Measurements from ENCODE around the gene FGFR1OP2.
"Not testable (repeated sequence)": the region's sequence is repeated elsewhere in the genome, so short reads cannot be mapped to it uniquely, and the experiment has no call there.

The FGFR1OP2 gene

DNA sequence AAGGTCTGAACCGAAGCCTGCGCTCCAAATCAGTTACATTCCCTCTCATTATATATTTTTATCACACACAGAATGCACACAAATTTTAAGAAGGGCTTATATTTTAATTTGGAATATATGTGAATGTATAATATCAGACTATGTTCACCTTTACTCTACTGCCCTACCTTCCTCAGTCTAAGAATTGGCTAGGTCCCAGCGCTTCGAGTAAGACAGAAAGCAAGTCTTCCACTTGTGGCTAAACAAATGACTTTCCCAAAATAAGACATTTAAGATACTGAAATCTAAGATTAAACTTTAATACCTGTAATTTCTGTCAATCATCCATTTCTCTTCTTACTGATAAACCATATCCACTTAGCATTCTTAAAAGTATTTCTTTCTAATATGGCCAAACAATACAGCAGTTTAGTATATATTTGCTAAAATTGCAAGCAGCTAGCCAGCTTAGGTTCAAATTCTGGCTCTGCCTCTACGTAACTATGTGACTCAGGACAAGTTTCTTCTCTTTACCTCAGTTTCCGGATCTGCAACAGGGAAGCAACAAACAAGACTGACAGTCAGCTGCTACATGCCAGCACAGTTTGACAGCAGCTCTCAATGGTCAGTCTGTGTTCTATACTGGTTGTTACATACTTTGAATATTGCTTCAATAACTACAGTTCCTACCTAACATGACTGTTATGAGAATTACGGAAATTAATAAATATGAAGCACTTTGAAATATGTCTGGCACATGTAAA lies 2.5 kb upstream of the FGFR1OP2 start:
- DNase-seq (ENCODE audit: low spot score) = no peak
- Mint-ChIP-seq H3K36me3 (ENCODE audit: low read depth) (peaks cover 51% of the 10 kb centered on the region), H3K4me3 (peak overlapping the region; percentile 99), H3K9me3 (no peaks in the 10 kb centered on the region), H3K4me1 (ENCODE audit: low read depth) (peaks cover 51% of the 10 kb centered on the region), H3K27me3 (ENCODE audit: low read depth) (no peaks in the 10 kb centered on the region), H3K27ac (peak overlapping the region; percentile 94)

DNA sequence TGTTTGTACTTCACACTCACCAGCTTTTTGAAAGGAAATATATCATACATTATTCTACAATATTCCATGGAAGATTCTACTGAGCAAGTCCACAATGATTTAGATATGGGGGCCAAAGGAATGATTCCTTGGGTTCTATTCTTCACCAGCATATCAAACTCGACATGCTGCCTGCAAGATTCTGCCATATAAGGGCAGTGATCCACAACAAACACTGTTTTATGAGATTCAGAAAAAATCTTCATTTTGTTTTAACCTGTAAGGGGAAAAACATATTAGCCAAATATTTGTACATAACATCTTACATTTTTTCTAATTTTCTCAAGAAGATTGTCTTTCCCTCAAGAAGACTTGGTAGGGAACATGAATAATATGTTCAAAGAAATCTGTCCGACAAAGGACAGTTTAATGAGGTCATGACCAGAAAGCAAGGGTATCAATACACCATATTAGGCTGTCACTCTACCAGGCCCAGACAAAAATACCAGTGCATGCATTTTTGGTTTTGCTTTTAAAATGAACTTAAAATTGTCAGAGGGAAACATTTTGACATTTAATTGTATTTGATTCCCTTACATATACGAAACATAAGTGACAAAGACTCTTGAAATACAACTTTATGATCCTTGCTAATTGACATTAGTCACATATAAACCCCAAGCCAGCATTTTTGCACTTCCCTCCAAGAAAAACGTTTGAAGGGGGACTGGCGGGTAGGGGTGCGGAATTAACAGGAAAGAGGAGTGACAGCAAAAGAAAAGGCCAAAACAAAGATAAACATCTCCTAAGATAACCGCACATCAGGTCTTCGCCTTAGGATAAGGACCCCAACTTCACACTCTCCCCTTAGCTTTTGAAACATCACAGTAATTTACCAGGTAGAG lies 1.5 kb upstream of the FGFR1OP2 start:
- no peaks in the 10 kb centered on the region for H3K27me3 Mint-ChIP-seq (ENCODE audit: low read depth)
- H3K27ac Mint-ChIP-seq = peak overlapping the region; percentile 94
- peaks cover 52% of the 10 kb centered on the region for H3K4me1 Mint-ChIP-seq (ENCODE audit: low read depth)
- H3K4me3 Mint-ChIP-seq = peak overlapping the region; percentile 99
- H3K9me3 Mint-ChIP-seq = no peaks in the 10 kb centered on the region
- peaks cover 50% of the 10 kb centered on the region for H3K36me3 Mint-ChIP-seq (ENCODE audit: low read depth)
- DNase-seq (ENCODE audit: low spot score) = peak; percentile 30

DNA sequence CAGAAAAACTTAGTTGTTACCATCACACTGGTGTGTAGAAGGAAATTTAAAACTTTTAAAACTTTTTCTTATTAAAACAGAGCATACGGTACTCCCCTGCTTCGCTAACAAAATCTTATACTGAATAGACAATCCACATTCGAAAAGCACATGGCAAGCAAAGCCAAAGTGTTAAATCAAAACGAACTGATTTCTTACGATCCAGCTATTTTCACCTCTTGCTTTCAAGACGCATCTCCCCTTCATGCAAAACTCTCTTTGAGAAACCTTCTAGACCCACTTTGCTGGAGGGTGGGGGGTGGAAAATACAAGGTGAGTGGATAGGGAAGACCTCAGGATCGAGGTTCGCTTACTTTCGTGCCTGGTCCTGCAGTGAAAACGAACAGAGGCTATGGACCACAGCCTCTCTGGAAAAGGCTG lies 817 bp upstream of the FGFR1OP2 start:
- Mint-ChIP-seq H3K4me1 (ENCODE audit: low read depth) (peaks cover 52% of the 10 kb centered on the region), H3K27ac (peak overlapping the region; percentile 94), H3K27me3 (ENCODE audit: low read depth) (no peaks in the 10 kb centered on the region), H3K36me3 (ENCODE audit: low read depth) (peaks cover 47% of the 10 kb centered on the region), H3K4me3 (peak overlapping the region; percentile 99), H3K9me3 (no peaks in the 10 kb centered on the region)
- no peak for DNase-seq (ENCODE audit: low spot score)

DNA sequence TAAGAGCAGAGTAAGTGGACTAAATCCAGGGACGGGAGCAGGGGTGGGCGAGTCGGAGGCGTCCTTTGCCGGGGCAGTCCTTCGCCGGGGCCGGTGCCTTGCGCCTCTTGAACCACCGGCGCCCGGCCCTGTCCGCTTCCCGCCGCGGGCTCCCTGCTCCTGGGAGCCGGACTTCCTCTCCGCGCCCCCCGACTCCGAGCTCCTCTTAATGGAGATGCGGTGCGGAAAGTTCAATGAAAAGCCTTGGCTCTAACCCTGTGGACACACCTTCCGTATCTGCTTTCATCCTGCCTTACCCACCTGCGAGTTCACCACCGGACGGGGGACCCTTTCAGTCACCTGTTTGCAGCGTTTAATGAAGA lies 412 bp downstream of the FGFR1OP2 start:
- Mint-ChIP-seq H3K27me3 (ENCODE audit: low read depth) (no peaks in the 10 kb centered on the region), H3K27ac (peak overlapping the region; percentile 94), H3K4me3 (peak overlapping the region; percentile 99), H3K36me3 (ENCODE audit: low read depth) (peaks cover 46% of the 10 kb centered on the region), H3K4me1 (ENCODE audit: low read depth) (peaks cover 52% of the 10 kb centered on the region), H3K9me3 (no peaks in the 10 kb centered on the region)
- no peak for DNase-seq (ENCODE audit: low spot score)

DNA sequence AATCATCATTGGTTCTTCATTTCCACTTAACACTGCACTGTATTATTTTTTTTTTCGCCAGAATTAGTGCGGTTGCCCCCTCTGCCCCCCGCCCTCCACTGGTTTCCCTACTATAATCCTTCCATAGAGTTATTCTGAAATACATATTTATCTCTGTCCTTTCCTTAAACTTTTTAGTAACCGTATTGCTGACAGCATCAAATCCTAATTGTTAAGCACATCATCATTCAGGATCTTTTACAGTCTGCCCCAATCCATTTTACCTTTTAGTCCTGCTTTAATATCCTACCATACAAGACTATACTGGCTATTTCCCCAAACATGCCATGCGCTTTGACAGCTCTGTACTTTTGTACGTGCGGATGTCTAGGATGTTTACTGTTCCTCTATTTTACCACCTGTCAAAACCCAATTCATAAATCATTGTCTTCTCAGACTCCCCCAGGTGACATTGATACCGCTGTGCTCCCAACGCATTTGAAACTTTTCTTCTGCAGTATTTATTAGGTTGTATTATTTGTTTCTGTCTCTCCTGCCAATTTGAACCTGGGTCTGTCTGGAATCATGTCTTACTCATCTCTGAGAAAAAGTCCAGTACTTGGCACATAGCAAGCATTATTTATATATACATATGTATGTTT lies 1.0 kb downstream of the FGFR1OP2 start:
- H3K4me3 Mint-ChIP-seq = peak overlapping the region; percentile 99
- no peak for DNase-seq (ENCODE audit: low spot score)
- peak overlapping the region; percentile 94 for H3K27ac Mint-ChIP-seq
- peaks cover 55% of the 10 kb centered on the region for H3K4me1 Mint-ChIP-seq (ENCODE audit: low read depth)
- H3K9me3 Mint-ChIP-seq = no peaks in the 10 kb centered on the region
- peaks cover 47% of the 10 kb centered on the region for H3K36me3 Mint-ChIP-seq (ENCODE audit: low read depth)
- H3K27me3 Mint-ChIP-seq (ENCODE audit: low read depth) = no peaks in the 10 kb centered on the region

DNA sequence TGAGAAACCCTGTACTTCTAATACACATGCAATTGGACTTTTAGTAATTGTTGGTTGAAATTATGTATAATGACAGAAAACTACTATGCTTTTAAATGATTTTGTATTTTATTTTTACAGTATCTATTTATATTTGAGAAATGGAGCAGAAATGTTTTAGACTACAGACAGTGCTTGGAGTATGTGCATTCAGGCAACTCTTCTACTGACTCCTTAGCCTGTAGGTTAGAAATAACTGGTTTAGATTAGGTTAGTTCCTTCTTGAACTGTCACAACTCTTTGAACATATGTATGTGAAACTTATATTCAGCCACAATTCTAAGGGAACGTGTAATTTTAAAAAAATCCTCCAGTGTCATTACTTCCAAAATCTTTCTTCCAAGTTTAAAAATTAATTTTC lies 1.7 kb downstream of the FGFR1OP2 start:
- H3K36me3 Mint-ChIP-seq (ENCODE audit: low read depth) = peaks cover 45% of the 10 kb centered on the region
- no peaks in the 10 kb centered on the region for H3K9me3 Mint-ChIP-seq
- no peak for DNase-seq (ENCODE audit: low spot score)
- peak overlapping the region; percentile 99 for H3K4me3 Mint-ChIP-seq
- H3K27me3 Mint-ChIP-seq (ENCODE audit: low read depth) = no peaks in the 10 kb centered on the region
- peaks cover 52% of the 10 kb centered on the region for H3K4me1 Mint-ChIP-seq (ENCODE audit: low read depth)
- H3K27ac Mint-ChIP-seq = peak overlapping the region; percentile 94

DNA sequence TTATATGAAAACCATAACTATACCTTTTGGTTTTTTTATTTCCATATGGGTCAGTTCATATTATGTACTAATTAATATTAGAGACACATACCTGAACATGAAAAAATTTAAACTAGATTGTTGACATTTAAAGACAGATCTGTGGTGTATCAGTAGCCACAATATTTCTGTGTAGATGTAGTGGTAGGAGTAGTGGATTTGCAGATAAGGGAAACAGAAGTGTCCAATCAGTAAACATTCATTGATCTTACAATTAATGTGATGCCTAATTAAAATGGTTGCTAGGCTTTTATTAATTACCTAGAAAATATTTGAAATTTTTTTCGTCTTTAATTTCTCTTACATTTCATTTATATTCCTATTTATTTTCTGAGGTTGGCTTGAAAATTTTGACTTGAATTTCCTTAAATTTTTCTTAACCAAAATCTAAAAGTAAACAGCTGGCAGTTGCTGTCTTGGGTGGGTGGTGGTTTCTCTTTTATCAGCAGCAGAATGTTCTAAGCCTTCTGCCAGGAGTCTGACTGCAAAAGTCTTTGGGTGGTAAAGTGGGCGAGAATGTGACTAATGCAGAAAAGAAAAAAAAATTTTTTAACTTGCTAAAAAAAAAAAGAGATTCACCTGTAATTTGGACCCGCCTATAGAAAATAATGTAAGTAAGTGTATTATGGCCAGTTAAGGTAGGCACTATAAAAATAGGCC lies 2.4 kb downstream of the FGFR1OP2 start:
- no peak for DNase-seq (ENCODE audit: low spot score)
- Mint-ChIP-seq H3K9me3 (no peaks in the 10 kb centered on the region), H3K27me3 (ENCODE audit: low read depth) (no peaks in the 10 kb centered on the region), H3K4me3 (peak overlapping the region; percentile 99), H3K36me3 (ENCODE audit: low read depth) (peaks cover 45% of the 10 kb centered on the region), H3K27ac (peak overlapping the region; percentile 94), H3K4me1 (ENCODE audit: low read depth) (peaks cover 48% of the 10 kb centered on the region)

DNA sequence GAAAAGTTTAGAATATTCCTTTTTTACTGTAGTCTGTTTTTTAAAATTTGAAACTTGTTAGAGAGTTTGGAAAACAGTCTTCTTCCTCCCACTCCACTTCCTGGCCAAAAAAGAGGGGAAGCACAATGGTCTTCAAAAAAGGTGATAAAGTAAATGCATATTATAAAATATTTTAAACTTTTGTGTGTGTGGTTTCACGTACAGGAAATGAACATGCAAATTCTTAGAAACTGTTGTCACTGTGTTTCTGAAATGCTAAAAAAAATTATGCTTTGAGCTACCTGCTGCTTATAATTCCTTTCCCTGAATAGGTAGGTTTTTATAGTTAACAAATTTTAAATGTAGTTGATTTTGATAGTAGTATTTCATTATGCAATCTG lies 2.9 kb downstream of the FGFR1OP2 start:
- peak overlapping the region; percentile 94 for H3K27ac Mint-ChIP-seq
- peaks cover 47% of the 10 kb centered on the region for H3K4me1 Mint-ChIP-seq (ENCODE audit: low read depth)
- H3K27me3 Mint-ChIP-seq (ENCODE audit: low read depth) = no peaks in the 10 kb centered on the region
- peak overlapping the region; percentile 99 for H3K4me3 Mint-ChIP-seq
- no peak for DNase-seq (ENCODE audit: low spot score)
- H3K36me3 Mint-ChIP-seq (ENCODE audit: low read depth) = peaks cover 44% of the 10 kb centered on the region
- peaks cover 4% of the 10 kb centered on the region for H3K9me3 Mint-ChIP-seq

DNA sequence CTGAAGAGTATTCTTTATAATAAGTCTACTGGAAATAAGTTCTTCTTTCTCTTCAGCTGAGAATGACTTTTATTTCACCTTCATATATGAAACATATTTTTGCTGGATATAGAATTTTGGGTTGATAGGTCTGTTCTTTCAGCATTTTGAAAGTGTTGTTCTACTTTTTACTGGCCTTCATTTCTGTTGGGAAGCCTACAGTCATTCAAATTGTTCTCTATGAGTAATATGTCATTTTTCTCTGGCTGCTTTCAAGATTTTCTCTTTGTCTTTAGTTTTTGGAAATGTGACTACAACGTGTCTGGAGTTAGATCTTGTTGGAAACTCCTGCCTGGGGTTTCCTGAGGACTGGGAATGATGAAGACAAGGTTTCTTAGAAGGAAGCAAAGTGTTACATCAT lies 10.0 kb downstream of the FGFR1OP2 start:
- H3K27ac Mint-ChIP-seq = no peak overlapping the region

DNA sequence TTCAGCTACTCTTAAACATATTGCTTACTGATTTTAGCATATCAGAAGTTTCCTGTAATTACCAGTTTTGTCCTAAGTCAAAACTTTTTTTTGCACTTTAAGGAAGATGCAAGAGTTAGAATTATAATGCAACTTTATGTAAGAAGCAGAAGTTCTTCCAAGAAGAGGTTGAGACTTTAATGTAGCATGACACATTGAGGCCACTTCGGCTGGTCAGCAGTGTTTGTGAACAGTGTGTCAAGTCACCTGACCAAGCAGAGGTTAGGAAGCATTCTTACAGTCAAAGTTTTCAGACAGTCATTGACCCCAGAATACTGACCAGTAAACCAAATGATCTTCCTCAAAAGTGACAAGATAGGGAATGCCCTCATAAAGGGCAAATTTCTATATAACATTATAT lies 15.2 kb downstream of the FGFR1OP2 start:
- Mint-ChIP-seq H3K36me3 (ENCODE audit: low read depth) (peaks cover 59% of the 10 kb centered on the region), H3K9me3 (peaks cover 2% of the 10 kb centered on the region), H3K4me1 (ENCODE audit: low read depth) (peaks cover 29% of the 10 kb centered on the region), H3K27ac (no peak overlapping the region), H3K4me3 (no peak overlapping the region), H3K27me3 (ENCODE audit: low read depth) (no peaks in the 10 kb centered on the region)
- DNase-seq (ENCODE audit: low spot score) = no peak

More for the DNA sequence above, 10.0 kb downstream of the FGFR1OP2 start:
- DNase-seq (ENCODE audit: low spot score) = no peak
- Mint-ChIP-seq H3K9me3 (peaks cover 20% of the 10 kb centered on the region), H3K36me3 (ENCODE audit: low read depth) (peaks cover 71% of the 10 kb centered on the region), H3K27me3 (ENCODE audit: low read depth) (no peaks in the 10 kb centered on the region), H3K4me1 (ENCODE audit: low read depth) (peaks cover 36% of the 10 kb centered on the region), H3K4me3 (no peak overlapping the region)

DNA sequence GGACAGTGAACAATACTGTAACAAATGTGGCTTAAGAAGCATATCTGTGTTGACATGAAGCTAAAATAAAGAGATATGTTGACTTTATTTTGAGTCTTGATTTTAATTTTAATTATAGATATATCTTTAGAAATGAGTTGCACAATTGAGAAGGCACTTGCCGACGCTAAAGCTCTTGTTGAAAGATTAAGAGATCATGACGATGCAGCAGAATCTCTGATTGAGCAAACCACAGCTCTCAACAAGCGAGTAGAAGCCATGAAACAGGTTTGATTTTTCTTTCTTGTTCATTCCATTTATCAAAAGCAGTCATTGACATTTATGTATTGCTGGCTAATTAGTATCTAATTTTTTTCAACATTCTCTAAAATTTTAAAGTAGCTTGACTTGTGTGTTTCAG lies 15.8 kb downstream of the FGFR1OP2 start:
- DNase-seq (ENCODE audit: low spot score) = no peak
- Mint-ChIP-seq H3K36me3 (ENCODE audit: low read depth) (peaks cover 56% of the 10 kb centered on the region), H3K4me3 (no peak overlapping the region), H3K27ac (no peak overlapping the region), H3K4me1 (ENCODE audit: low read depth) (peaks cover 29% of the 10 kb centered on the region), H3K9me3 (no peaks in the 10 kb centered on the region), H3K27me3 (ENCODE audit: low read depth) (no peaks in the 10 kb centered on the region)

DNA sequence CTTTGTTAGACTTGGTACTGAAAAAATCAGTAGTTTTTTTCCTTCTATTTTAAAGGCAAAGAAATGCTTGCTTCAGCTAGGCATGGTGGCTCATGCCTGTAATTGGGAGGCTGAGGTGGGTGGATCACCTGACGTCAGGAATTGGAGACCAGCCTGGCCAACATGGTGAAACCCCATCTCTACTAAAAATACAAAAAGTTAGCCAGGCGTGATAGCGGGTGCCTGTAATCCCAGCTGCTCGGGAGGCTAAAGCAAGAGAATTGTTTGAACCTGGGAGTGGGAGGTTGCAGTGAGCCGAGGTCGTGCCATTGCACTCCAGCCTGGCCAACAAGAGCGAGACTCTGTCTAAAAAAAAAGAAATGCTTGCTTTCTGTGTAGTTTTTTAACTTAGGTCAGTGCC lies 23.1 kb downstream of the FGFR1OP2 start:
- not testable (repeated sequence) for H3K4me3 Mint-ChIP-seq; H3K4me1 Mint-ChIP-seq (ENCODE audit: low read depth); H3K27ac Mint-ChIP-seq; DNase-seq (ENCODE audit: low spot score); H3K9me3 Mint-ChIP-seq; H3K27me3 Mint-ChIP-seq (ENCODE audit: low read depth)
- peaks cover 49% of the 10 kb centered on the region for H3K36me3 Mint-ChIP-seq (ENCODE audit: low read depth)

DNA sequence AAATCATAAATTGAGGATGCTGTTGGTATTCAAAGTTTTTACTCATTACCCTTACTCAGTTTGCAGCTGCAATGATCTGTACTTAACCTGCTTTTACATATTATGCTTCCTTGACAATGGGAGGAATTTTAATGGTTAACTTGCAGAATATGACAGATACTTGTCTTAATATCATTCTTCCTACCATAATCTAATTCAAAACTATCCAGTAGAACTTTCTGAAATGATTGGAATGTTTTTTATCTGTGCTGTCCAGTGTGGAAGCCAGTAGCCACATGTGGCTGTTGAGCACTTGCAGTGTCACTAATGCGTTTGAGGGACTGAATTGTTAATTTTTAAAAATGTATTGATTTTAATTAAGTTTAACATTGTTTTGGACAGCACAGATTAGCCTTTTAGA lies 23.5 kb downstream of the FGFR1OP2 start:
- peaks cover 2% of the 10 kb centered on the region for H3K4me1 Mint-ChIP-seq (ENCODE audit: low read depth)
- no peak overlapping the region for H3K27ac Mint-ChIP-seq
- no peaks in the 10 kb centered on the region for H3K9me3 Mint-ChIP-seq
- no peak overlapping the region for H3K4me3 Mint-ChIP-seq
- no peaks in the 10 kb centered on the region for H3K27me3 Mint-ChIP-seq (ENCODE audit: low read depth)
- no peak for DNase-seq (ENCODE audit: low spot score)
- peaks cover 45% of the 10 kb centered on the region for H3K36me3 Mint-ChIP-seq (ENCODE audit: low read depth)

Data from T-helper 2 cell treated with Interferon-gamma antibody and Interleukin-4, amounts not matched to agents 5 μg/mL and 100 μg/mL, for 36 hours (primary cell).